Erythroblast (primary cell): Measurements from ENCODE around the gene GNAQ.

Experiments used
- GATA1 ChIP-seq: IDR thresholded peaks from 2 replicates; pipeline ENCODE4 v1.6.1; 2011; ENCODE audit warnings: low read depth, mild to moderate bottlenecking, control low read depth, low read length, moderate library complexity
- POLR2A ChIP-seq: IDR thresholded peaks from 2 replicates; pipeline ENCODE4 v1.6.1; 2011; ENCODE audit warnings: mild to moderate bottlenecking, low read length

DNA sequence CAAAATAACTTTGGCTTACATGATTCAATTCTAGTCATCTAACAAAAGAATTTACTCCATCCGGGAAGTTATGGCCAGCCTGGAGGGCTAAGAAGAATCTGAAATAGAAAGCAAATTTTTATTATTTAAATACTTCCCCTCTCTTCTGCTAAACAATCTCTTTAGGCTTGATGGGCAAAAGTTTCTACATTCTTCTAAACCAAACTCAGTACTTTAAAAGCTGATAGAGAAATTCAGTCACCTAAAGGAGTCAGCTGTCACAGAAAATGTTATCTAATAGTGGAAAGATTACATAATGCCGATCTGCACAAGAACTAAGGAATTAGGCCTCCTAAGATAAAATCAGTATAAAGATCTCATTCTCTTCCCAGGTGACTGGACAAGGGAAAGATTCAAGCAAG is 32.4 kb downstream of the GNAQ start:
- no peak for TF ChIP-seq POLR2A
- no peak for TF ChIP-seq GATA1
